ENCODE data around the gene ACOX3.

Gene ACOX3

DNA sequence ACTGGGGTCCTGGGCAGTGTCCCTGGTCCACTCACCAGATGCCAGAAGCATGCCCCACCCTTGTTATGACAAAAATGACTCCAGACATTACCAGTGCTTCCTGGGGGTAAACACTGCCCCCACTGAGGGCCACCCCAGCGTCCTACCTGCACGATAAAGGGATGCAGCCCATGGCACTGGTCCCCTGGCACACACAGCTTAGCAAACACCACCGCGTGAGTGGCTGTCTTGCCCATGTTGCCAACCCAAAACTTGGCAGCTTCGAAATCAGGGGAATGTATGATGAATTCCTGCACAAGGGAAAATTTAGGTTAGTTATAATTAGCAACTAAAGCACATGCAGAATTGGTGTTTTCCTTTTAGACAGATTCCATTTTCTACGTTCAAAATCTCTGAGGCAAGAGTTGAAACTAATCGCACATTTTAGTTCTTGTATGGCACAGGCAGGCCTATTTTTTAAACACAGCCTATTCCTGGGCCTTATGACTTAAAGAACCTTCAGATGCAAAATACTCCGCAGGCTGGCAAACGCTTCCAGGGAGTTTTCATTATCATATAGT lies 30.4 kb downstream of the ACOX3 start:
- no peaks in the 10 kb centered on the region for H3K4me1 ChIP-seq (ENCODE audit: insufficient read depth, low read length, poor library complexity, severe bottlenecking)
- no peaks in the 10 kb centered on the region for H3K9me2 ChIP-seq (replicated peaks; ENCODE audit: low read depth, low read length)
- H2AFZ ChIP-seq (ENCODE audit: low read length): no peak overlapping the region
- no peaks in the 10 kb centered on the region for H3K79me2 ChIP-seq (ENCODE audit: insufficient read depth, low read length)
- no peak for TF ChIP-seq EZH2phosphoT487 (IDR thresholded peaks at IDR 0.05; ENCODE audit: borderline replicate concordance)
- TF ChIP-seq, protein P1, sequence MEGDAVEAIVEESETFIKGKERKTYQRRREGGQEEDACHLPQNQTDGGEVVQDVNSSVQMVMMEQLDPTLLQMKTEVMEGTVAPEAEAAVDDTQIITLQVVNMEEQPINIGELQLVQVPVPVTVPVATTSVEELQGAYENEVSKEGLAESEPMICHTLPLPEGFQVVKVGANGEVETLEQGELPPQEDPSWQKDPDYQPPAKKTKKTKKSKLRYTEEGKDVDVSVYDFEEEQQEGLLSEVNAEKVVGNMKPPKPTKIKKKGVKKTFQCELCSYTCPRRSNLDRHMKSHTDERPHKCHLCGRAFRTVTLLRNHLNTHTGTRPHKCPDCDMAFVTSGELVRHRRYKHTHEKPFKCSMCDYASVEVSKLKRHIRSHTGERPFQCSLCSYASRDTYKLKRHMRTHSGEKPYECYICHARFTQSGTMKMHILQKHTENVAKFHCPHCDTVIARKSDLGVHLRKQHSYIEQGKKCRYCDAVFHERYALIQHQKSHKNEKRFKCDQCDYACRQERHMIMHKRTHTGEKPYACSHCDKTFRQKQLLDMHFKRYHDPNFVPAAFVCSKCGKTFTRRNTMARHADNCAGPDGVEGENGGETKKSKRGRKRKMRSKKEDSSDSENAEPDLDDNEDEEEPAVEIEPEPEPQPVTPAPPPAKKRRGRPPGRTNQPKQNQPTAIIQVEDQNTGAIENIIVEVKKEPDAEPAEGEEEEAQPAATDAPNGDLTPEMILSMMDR (conservative IDR thresholded peaks at IDR 0.05; ENCODE audit: low read length): no peak
- H3F3A ChIP-seq (ENCODE audit: low read depth): no peaks in the 10 kb centered on the region
- H3K27me3 ChIP-seq (ENCODE audit: insufficient read depth, low read length, poor library complexity, severe bottlenecking): no peaks in the 10 kb centered on the region
- no peak overlapping the region for H3K4me2 ChIP-seq (ENCODE audit: low read depth, low read length, poor library complexity, severe bottlenecking)
- no peaks in the 10 kb centered on the region for H4K20me1 ChIP-seq (ENCODE audit: insufficient read depth, low read length, poor library complexity, severe bottlenecking)
- H3K9ac ChIP-seq (ENCODE audit: low read depth, low read length, poor library complexity, severe bottlenecking): no peak overlapping the region
- H3K36me3 ChIP-seq (ENCODE audit: insufficient read depth, low read length): peaks cover 22% of the 10 kb centered on the region; the same call in 1 of the 2 replicates
- H3K4me3 ChIP-seq (ENCODE audit: low read length, poor library complexity, severe bottlenecking): no peak overlapping the region
- H3K9me3 ChIP-seq (ENCODE audit: insufficient read depth, low read depth, low read length): no peaks in the 10 kb centered on the region

DNA sequence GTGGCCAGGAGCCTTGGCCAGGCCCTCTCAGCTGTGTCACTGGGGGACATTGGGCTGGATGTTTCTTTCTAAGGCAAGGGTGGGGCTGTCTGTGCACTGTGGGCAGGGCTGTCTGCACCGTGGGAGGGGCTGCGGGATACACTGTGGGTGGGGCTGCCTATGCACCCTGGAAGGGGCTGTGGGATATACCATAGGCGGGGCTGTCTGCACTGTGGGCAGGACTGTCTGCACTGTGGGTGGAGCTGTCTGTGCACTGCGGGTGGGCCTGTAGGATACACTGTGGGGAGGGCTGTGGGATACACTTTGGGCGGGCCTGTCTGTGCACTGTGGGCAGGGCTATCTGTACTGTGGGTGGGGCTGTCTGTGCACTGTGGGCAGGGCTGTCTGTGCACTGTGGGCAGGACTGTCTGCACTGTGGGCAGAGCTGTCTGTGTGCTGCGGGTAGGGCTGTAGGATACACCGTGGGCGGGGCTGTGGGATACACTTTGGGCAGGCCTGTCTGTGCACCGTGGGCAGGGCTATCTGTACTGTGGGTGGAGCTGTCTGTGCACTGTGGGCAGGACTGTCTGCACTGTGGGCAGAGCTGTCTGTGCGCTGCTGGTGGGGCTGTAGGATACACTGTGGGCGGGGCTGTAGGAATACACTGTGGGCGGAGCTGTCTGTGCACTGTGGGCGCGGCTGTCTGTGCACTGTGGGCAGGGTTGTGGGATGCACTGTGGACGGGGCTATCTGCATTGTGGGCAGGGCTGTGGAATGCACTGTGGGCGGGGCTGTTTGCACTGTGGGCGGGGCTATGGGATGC lies 31.1 kb downstream of the ACOX3 start:
- Histone ChIP-seq H3K27me3 (ENCODE audit: insufficient read depth, low read length, poor library complexity, severe bottlenecking) (no peaks in the 10 kb centered on the region), H3K9ac (ENCODE audit: low read depth, low read length, poor library complexity, severe bottlenecking) (no peak overlapping the region), H2AFZ (ENCODE audit: low read length) (no peak overlapping the region), H3K4me1 (ENCODE audit: insufficient read depth, low read length, poor library complexity, severe bottlenecking) (no peaks in the 10 kb centered on the region), H3K4me2 (ENCODE audit: low read depth, low read length, poor library complexity, severe bottlenecking) (no peak overlapping the region), H3K4me3 (ENCODE audit: low read length, poor library complexity, severe bottlenecking) (no peak overlapping the region), H4K20me1 (ENCODE audit: insufficient read depth, low read length, poor library complexity, severe bottlenecking) (no peaks in the 10 kb centered on the region), H3K79me2 (ENCODE audit: insufficient read depth, low read length) (no peaks in the 10 kb centered on the region), H3F3A (ENCODE audit: low read depth) (no peaks in the 10 kb centered on the region), H3K36me3 (ENCODE audit: insufficient read depth, low read length) (peaks cover 15% of the 10 kb centered on the region; the same call in 1 of the 2 replicates), H3K9me3 (ENCODE audit: insufficient read depth, low read depth, low read length) (no peaks in the 10 kb centered on the region), H3K9me2 (replicated peaks; ENCODE audit: low read depth, low read length) (no peaks in the 10 kb centered on the region)
- no peak for TF ChIP-seq EZH2phosphoT487 (IDR thresholded peaks at IDR 0.05; ENCODE audit: borderline replicate concordance)

DNA sequence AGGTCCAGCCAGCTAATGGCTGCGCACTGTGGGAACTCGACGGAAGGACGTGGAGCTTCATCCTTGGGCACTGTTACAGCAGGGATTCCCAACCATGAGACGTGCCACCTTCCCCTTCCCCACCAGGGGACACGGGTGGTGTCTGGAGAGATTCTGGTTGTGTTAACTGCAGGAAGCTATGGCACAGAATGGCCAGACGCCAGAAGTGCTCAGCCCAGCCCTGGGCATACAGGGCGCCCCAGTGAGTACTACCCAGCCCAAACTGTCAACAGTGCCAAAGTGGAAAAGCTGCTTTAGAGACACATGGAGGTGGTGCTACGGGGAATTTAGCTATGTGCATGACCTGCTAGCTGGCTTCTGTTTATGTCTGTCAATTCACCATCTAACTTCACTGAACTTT lies 32.8 kb downstream of the ACOX3 start:
- TF ChIP-seq EZH2phosphoT487 (IDR thresholded peaks at IDR 0.05; ENCODE audit: borderline replicate concordance): no peak
- TF ChIP-seq, protein P1 (conservative IDR thresholded peaks at IDR 0.05; ENCODE audit: low read length): no peak
- Histone ChIP-seq H3K27me3 (ENCODE audit: insufficient read depth, low read length, poor library complexity, severe bottlenecking) (no peaks in the 10 kb centered on the region), H3K4me3 (ENCODE audit: low read length, poor library complexity, severe bottlenecking) (no peak overlapping the region), H3K4me1 (ENCODE audit: insufficient read depth, low read length, poor library complexity, severe bottlenecking) (no peaks in the 10 kb centered on the region), H4K20me1 (ENCODE audit: insufficient read depth, low read length, poor library complexity, severe bottlenecking) (no peaks in the 10 kb centered on the region), H3K9me2 (replicated peaks; ENCODE audit: low read depth, low read length) (no peaks in the 10 kb centered on the region), H3K36me3 (ENCODE audit: insufficient read depth, low read length) (peaks cover 6% of the 10 kb centered on the region; the same call in 1 of the 2 replicates), H3K9ac (ENCODE audit: low read depth, low read length, poor library complexity, severe bottlenecking) (no peak overlapping the region), H3F3A (ENCODE audit: low read depth) (no peaks in the 10 kb centered on the region), H2AFZ (ENCODE audit: low read length) (no peak overlapping the region), H3K4me2 (ENCODE audit: low read depth, low read length, poor library complexity, severe bottlenecking) (no peak overlapping the region), H3K79me2 (ENCODE audit: insufficient read depth, low read length) (no peaks in the 10 kb centered on the region), H3K9me3 (ENCODE audit: insufficient read depth, low read depth, low read length) (no peaks in the 10 kb centered on the region)
